Fibroblast of lung (primary cell): Measurements from ENCODE around the gene CYTH4.

Source experiments
- EZH2 ChIP-seq: IDR thresholded peaks from 2 replicates; pipeline ENCODE4 v1.5.1; 2012; ENCODE audit warnings: low read length, control low read depth, mild to moderate bottlenecking; ENCODE audit errors: missing control alignments
- TF ChIP-seq, protein P1 (sequence below), 2 donors: IDR thresholded peaks in 1 of 2; conservative IDR thresholded peaks in 1 of 2; 1 replicate in 1 of 2; 2 replicates in 1 of 2; pipeline ENCODE4 v1.5.1; 2011 to 2012; ENCODE audit warnings: low read length in 2 of 2, control low read depth in 1 of 2, inconsistent platforms in 1 of 2, low read depth in 1 of 2, mild to moderate bottlenecking in 1 of 2

DNA sequence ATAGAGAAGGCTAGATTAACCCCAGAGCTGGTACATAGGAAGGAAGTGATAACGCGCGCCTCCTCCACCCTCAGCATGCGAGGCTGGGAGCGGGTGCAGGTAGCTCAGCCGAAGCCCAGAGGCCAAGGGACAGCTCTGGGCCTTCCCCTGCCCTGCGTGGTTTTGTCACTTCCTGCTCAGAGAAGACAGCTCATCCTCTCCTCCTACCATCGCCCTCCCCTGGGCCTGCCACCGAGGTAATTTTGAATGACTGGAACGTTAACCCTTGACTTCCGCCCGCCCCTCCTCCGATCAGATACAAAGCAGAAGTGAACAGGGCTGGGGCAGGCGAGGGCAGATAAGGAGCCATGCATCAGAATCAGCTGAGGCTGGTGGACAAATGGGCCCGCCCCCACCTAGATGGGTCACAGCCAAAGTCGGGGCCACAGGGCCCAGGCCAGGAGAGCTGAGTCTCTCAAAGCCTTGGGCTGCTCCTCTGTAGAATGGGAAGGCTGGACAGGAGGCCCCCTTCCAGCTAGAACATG lies 39.9 kb upstream of the CYTH4 start:
- TF ChIP-seq, protein P1, sequence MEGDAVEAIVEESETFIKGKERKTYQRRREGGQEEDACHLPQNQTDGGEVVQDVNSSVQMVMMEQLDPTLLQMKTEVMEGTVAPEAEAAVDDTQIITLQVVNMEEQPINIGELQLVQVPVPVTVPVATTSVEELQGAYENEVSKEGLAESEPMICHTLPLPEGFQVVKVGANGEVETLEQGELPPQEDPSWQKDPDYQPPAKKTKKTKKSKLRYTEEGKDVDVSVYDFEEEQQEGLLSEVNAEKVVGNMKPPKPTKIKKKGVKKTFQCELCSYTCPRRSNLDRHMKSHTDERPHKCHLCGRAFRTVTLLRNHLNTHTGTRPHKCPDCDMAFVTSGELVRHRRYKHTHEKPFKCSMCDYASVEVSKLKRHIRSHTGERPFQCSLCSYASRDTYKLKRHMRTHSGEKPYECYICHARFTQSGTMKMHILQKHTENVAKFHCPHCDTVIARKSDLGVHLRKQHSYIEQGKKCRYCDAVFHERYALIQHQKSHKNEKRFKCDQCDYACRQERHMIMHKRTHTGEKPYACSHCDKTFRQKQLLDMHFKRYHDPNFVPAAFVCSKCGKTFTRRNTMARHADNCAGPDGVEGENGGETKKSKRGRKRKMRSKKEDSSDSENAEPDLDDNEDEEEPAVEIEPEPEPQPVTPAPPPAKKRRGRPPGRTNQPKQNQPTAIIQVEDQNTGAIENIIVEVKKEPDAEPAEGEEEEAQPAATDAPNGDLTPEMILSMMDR (conservative IDR thresholded peaks at IDR 0.05 in 1 of 2, IDR thresholded peaks at IDR 0.05 in 1 of 2; ENCODE audit: low read depth in 1 of 2, low read length in 2 of 2) = no peak
- no peak for TF ChIP-seq EZH2
